Measurements from ENCODE around the gene RBL1.
"Not testable (repeated sequence)": the region's sequence is repeated elsewhere in the genome, so short reads cannot be mapped to it uniquely, and the experiment has no call there.

Gene RBL1

GRCh38 chr20:36988494-36988966 is 107.3 kb downstream of the RBL1 start:
- Histone ChIP-seq H3K9me3 (ENCODE audit: control insufficient read depth, low read depth, low read length) (peaks cover 5% of the 10 kb centered on the region), H3K4me3 (ENCODE audit: low read length) (no peak overlapping the region), H3K4me1 (ENCODE audit: control insufficient read depth, low read depth, low read length) (no peaks in the 10 kb centered on the region), H3K27me3 (ENCODE audit: control insufficient read depth, insufficient read depth, low read length) (no peaks in the 10 kb centered on the region), H3K27ac (ENCODE audit: low read length) (no peak overlapping the region), H3K9ac (ENCODE audit: low read length) (no peak overlapping the region), H3K36me3 (ENCODE audit: control insufficient read depth, low read depth, low read length) (no peaks in the 10 kb centered on the region)

DNA sequence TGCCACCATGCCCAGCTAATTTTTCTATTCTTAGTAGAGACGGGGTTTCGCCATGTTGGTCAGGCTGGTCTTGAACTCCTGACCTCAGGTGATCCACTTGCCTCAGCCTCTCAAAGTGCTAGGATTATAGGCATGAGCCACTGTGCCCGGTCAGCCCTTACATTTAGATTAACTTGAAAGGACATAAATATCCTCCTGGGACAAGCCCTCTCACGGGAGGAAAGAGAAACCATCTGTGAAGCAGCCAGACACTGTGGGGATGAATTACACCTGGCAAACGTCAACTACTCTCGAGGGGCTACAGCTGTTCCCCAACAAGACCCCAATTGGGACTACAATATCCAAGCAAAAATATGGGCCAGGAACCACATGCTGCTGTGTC is 111.5 kb downstream of the RBL1 start:
- H3K36me3 ChIP-seq (ENCODE audit: control insufficient read depth, low read depth, low read length): no peaks in the 10 kb centered on the region
- no peaks in the 10 kb centered on the region for H3K4me1 ChIP-seq (ENCODE audit: control insufficient read depth, low read depth, low read length)
- no peak overlapping the region for H3K4me3 ChIP-seq (ENCODE audit: low read length)
- H3K9ac ChIP-seq (ENCODE audit: low read length): no peak overlapping the region
- no peaks in the 10 kb centered on the region for H3K9me3 ChIP-seq (ENCODE audit: control insufficient read depth, low read depth, low read length)
- no peaks in the 10 kb centered on the region for H3K27me3 ChIP-seq (ENCODE audit: control insufficient read depth, insufficient read depth, low read length)
- H3K27ac ChIP-seq (ENCODE audit: low read length): no peak overlapping the region

DNA sequence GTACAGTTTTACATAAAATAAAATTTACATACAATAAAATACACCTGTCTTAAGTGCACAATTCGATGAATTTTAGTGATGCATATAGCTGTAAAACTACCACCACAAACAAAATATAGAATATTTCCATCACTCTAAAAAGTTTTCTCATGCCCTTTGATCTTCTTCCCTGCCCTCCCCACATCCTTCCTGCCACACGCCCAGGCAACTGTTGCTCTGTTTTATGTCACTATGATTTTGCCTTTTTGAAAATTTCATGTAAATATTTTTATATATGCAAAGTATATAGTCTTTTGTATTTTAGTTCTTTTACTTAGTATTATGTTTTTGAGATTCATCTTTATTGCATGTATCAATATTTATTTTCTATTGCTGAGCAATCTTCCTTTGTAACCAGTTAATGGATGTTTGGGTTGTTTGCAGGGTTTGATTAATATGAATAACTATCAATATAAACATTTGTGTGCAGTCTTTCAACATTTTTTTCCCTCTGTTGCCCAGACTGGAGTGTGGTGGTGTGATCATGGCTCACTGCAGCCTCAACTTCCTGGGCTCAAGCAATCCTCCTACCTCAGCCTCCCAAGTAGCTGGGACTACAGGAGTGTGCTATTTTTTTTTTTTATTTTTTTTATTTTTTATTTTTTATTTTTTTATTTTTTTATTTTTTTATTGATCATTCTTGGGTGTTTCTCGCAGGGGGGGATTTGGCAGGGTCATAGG is 120.5 kb downstream of the RBL1 start:
- Histone ChIP-seq H3K4me1 (ENCODE audit: control insufficient read depth, low read depth, low read length) (no peaks in the 10 kb centered on the region), H3K4me3 (ENCODE audit: low read length) (no peak overlapping the region), H3K9ac (ENCODE audit: low read length) (no peak overlapping the region), H3K9me3 (ENCODE audit: control insufficient read depth, low read depth, low read length) (no peaks in the 10 kb centered on the region), H3K27me3 (ENCODE audit: control insufficient read depth, insufficient read depth, low read length) (no peaks in the 10 kb centered on the region), H3K36me3 (ENCODE audit: control insufficient read depth, low read depth, low read length) (no peaks in the 10 kb centered on the region), H3K27ac (ENCODE audit: low read length) (no peak overlapping the region)

- Histone ChIP-seq H3K36me3 (ENCODE audit: control insufficient read depth, low read depth, low read length) (no peaks in the 10 kb centered on the region), H3K4me1 (ENCODE audit: control insufficient read depth, low read depth, low read length) (no peaks in the 10 kb centered on the region), H3K4me3 (ENCODE audit: low read length) (no peak overlapping the region), H3K9ac (ENCODE audit: low read length) (no peak overlapping the region), H3K9me3 (ENCODE audit: control insufficient read depth, low read depth, low read length) (no peaks in the 10 kb centered on the region), H3K27me3 (ENCODE audit: control insufficient read depth, insufficient read depth, low read length) (no peaks in the 10 kb centered on the region), H3K27ac (ENCODE audit: low read length) (no peak overlapping the region)
Measured at GRCh38 chr20:36974660-36975059, 121.1 kb downstream of the RBL1 start.

DNA sequence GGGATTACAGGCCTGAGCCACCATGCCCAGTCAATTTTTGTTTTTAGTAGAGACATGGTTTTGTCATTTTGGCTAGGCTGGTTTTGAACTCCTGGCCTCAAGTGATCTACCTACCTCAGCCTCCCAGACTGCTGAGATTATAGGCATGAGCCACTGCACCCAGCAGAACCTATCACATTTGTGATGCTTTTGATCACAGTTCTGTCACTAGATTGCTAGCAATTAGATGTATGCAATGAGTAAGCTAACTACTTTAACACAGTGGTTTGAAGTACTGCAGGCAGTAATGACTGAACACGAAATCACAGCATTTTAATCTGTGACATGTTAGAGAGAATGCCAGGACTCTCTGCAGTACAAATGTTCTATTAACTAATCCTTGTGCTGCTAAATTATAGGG is 124.7 kb downstream of the RBL1 start:
- H3K9ac ChIP-seq (ENCODE audit: low read length): no peak overlapping the region
- no peaks in the 10 kb centered on the region for H3K9me3 ChIP-seq (ENCODE audit: control insufficient read depth, low read depth, low read length)
- H3K27me3 ChIP-seq (ENCODE audit: control insufficient read depth, insufficient read depth, low read length): no peaks in the 10 kb centered on the region
- H3K4me3 ChIP-seq (ENCODE audit: low read length): no peak overlapping the region
- H3K4me1 ChIP-seq (ENCODE audit: control insufficient read depth, low read depth, low read length): no peaks in the 10 kb centered on the region
- no peaks in the 10 kb centered on the region for H3K36me3 ChIP-seq (ENCODE audit: control insufficient read depth, low read depth, low read length)
- H3K27ac ChIP-seq (ENCODE audit: low read length): no peak overlapping the region

DNA sequence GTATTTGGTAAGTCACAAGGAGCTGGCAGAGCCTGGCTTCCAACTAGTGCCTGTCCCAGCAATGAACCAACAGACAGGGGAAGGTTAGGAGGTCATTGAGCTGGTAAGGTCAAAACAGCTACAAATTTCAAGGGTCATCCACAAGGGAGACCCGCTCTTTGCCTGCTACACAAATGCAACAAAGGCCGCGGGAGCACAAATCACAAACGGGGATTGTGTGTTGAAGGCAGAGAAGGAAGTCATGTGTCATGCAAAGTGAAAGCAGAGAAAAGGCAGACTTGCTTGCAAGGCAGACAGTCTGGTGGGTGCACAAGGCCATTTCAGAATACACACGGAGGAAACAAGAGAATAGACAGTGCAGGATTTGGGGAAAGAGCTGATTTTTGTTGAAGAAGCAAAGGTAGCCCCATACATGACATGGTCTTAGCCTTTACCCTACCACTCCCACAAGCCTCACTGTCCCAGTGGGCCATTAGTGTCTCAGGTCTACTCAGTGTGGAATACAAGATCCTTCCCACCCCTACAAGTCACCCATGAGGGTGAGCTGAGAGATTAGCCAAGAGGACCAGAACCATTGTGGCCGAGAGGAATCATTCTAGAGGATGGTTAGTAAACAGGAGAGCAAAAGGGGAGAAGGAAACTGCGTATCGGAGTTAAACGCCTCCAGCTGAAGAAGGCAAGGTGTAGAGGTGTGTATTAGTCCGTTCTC is 126.2 kb downstream of the RBL1 start:
- H3K9me3 ChIP-seq (ENCODE audit: control insufficient read depth, low read depth, low read length): no peaks in the 10 kb centered on the region
- H3K4me1 ChIP-seq (ENCODE audit: control insufficient read depth, low read depth, low read length): no peaks in the 10 kb centered on the region
- no peak overlapping the region for H3K27ac ChIP-seq (ENCODE audit: low read length)
- H3K9ac ChIP-seq (ENCODE audit: low read length): no peak overlapping the region
- H3K4me3 ChIP-seq (ENCODE audit: low read length): no peak overlapping the region
- no peaks in the 10 kb centered on the region for H3K27me3 ChIP-seq (ENCODE audit: control insufficient read depth, insufficient read depth, low read length)
- no peaks in the 10 kb centered on the region for H3K36me3 ChIP-seq (ENCODE audit: control insufficient read depth, low read depth, low read length)

DNA sequence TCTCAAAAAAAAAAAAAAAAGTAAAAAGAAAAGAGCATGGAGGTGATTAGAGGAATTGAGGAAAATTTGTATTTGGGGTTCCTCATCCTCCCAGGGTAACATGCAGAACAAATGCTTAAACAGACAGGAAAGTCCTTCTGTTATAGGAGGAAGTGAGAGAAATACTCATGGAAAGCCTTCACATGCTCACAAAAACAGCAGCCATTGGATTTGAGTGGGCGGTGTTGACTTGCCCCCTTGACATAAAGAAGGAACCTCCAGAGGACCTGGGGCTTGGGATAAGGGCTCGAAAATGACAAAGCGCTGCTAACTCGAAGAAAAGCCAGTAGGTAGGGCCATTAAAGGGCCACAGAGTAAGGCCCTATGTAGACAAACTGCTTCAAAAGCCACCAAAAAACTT is 126.7 kb downstream of the RBL1 start:
- Histone ChIP-seq H3K4me1 (ENCODE audit: control insufficient read depth, low read depth, low read length) (no peaks in the 10 kb centered on the region), H3K9me3 (ENCODE audit: control insufficient read depth, low read depth, low read length) (no peaks in the 10 kb centered on the region), H3K4me3 (ENCODE audit: low read length) (no peak overlapping the region), H3K27ac (ENCODE audit: low read length) (no peak overlapping the region), H3K9ac (ENCODE audit: low read length) (no peak overlapping the region), H3K36me3 (ENCODE audit: control insufficient read depth, low read depth, low read length) (no peaks in the 10 kb centered on the region), H3K27me3 (ENCODE audit: control insufficient read depth, insufficient read depth, low read length) (no peaks in the 10 kb centered on the region)

- H3K9me3 ChIP-seq (ENCODE audit: control insufficient read depth, low read depth, low read length): peaks cover 5% of the 10 kb centered on the region
- H3K27me3 ChIP-seq (ENCODE audit: control insufficient read depth, insufficient read depth, low read length): no peaks in the 10 kb centered on the region
- no peaks in the 10 kb centered on the region for H3K4me1 ChIP-seq (ENCODE audit: control insufficient read depth, low read depth, low read length)
- no peaks in the 10 kb centered on the region for H3K36me3 ChIP-seq (ENCODE audit: control insufficient read depth, low read depth, low read length)
- no peak overlapping the region for H3K4me3 ChIP-seq (ENCODE audit: low read length)
- no peak overlapping the region for H3K9ac ChIP-seq (ENCODE audit: low read length)
- H3K27ac ChIP-seq (ENCODE audit: low read length): no peak overlapping the region
Measured at GRCh38 chr20:36967636-36968035, 128.2 kb downstream of the RBL1 start.

GRCh38 chr20:36966965-36967364 is 128.8 kb downstream of the RBL1 start:
- not testable (repeated sequence) for H3K27ac ChIP-seq (ENCODE audit: low read length); H3K4me3 ChIP-seq (ENCODE audit: low read length); H3K36me3 ChIP-seq (ENCODE audit: control insufficient read depth, low read depth, low read length); H3K9ac ChIP-seq (ENCODE audit: low read length); H3K27me3 ChIP-seq (ENCODE audit: control insufficient read depth, insufficient read depth, low read length); H3K4me1 ChIP-seq (ENCODE audit: control insufficient read depth, low read depth, low read length)
- H3K9me3 ChIP-seq (ENCODE audit: control insufficient read depth, low read depth, low read length): peaks cover 12% of the 10 kb centered on the region

DNA sequence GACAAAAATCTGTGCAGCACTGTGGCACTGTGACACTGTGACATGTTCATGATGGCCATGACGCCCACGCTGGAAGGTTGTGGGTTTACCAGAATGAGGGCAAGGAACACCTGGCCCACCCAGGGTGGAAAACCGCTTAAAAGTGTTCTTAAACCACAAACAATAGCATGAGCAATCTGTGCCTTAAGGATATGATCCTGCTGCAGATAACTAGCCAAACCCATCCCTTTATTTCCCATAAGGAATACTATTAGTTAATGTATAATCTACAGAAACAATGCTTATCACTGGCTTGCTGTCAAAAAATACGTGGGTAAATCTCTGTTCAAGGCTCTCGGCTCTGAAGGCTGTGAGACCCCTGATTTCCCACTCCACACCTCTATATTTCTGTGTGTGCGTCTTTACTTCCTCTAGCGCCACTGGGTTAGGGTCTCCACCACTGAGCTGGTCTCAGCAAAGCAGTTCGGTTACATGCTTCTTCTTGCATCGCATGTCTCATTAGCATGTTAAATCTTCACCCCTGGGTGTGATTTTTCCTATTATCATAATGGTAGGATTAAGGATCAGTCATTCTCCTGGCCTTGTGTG is 133.3 kb downstream of the RBL1 start:
- not testable (repeated sequence) for H3K9ac ChIP-seq (ENCODE audit: low read length); H3K36me3 ChIP-seq (ENCODE audit: control insufficient read depth, low read depth, low read length); H3K27me3 ChIP-seq (ENCODE audit: control insufficient read depth, insufficient read depth, low read length); H3K4me3 ChIP-seq (ENCODE audit: low read length); H3K4me1 ChIP-seq (ENCODE audit: control insufficient read depth, low read depth, low read length); H3K27ac ChIP-seq (ENCODE audit: low read length)
- H3K9me3 ChIP-seq (ENCODE audit: control insufficient read depth, low read depth, low read length): peaks cover 13% of the 10 kb centered on the region

DNA sequence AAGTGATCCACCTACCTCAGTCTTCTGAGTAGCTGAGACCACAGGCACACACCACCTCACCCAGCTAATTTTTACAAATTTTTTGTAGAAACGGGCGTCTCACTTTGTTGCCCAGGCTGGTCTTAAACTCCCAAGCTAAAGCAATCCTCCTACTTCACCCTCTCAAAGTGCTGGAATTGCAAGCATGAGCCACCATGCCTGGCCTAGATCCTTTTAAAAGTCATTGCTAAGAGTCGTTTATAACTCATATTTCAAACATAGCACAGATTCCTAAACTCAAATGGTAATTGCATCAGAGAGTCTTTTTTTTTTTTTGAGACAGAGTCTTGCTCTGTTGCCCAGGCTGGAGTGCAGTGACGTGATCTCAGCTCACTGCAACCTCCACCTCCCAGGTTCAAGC is 136.6 kb downstream of the RBL1 start:
- Histone ChIP-seq H3K4me1 (ENCODE audit: control insufficient read depth, low read depth, low read length) (no peaks in the 10 kb centered on the region), H3K4me3 (ENCODE audit: low read length) (no peak overlapping the region), H3K9ac (ENCODE audit: low read length) (no peak overlapping the region), H3K27me3 (ENCODE audit: control insufficient read depth, insufficient read depth, low read length) (no peaks in the 10 kb centered on the region), H3K9me3 (ENCODE audit: control insufficient read depth, low read depth, low read length) (peaks cover 13% of the 10 kb centered on the region), H3K36me3 (ENCODE audit: control insufficient read depth, low read depth, low read length) (no peaks in the 10 kb centered on the region), H3K27ac (ENCODE audit: low read length) (no peak overlapping the region)

Data from iPS-18a (cell line).